T-helper 1 cell treated with Interleukin-12 subunit alpha and Interleukin-12 subunit beta and Interleukin-4 antibody, amounts not matched to agents 30 ng/mL and 1 ng/mL, for 36 hours (primary cell): ENCODE results near the gene GALNT4. TPM values are rescaled to one million over a fixed set of nuclear protein-coding genes. Genes with fewer than 3 reads are reported as not detected.

Experiments
- intact Hi-C: fragments of 100-400 bp; cut with micrococcal nuclease; formaldehyde crosslinking; loops from one replicate; pipeline ENCODE4 v1.15.1; 2024
- total RNA-seq: library from RNA; stranded (reverse); gene quantifications from 2 replicates; pipeline ENCODE4 v1.2.3, GENCODE V29; 2022

Gene GALNT4
- total RNA-seq, result 17.6 and 18.2 TPM in 2 replicates

DNA sequence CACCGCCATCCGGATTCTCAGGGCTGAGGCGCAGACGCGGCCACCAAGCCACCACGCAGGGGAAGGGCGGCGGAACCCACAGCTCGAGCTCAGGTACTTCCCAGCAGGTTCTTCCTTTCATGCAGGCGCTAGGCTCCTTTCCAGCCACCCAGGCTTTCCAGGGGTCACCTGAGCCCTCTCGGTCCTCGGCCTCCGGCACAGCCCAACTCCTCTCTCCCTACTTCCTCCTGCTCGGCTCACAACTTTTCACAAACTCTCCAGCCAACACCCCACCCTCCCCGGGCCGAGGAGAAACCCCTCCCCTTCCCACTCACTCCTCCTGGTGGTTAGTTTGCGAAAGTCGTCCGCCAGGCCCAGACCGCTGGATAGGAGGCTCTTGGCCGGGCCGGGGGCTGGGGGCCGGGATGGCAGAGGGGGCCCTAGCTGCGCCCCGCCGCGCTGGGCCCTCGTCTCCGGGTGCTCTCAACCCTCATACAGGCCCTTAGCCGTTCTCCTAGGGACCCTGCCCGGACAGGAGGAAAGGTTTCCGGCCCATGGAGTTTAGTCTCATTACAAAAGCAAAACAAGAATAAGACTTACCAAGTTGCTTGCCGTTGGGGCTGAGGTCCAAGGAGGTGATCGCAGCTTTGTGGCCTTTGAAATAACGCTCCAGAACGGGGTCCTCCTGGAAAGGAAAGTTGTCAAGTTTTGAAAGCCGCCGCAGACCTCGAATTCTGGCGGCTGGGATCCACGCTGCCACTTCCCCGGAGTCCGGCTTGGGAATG is at the start of gene GALNT4:
Gene GALNT4, minus strand, starts transcription at position 256 of the 764 bp plus-strand sequence. Its CDS starts 247 bp downstream, at position 9.
- intact Hi-C loops, result loop anchor here (1.0 to 10.0 kb wide), 10 partner anchors 9 to 1489 kb away; a partner anchor contains a TSS

DNA sequence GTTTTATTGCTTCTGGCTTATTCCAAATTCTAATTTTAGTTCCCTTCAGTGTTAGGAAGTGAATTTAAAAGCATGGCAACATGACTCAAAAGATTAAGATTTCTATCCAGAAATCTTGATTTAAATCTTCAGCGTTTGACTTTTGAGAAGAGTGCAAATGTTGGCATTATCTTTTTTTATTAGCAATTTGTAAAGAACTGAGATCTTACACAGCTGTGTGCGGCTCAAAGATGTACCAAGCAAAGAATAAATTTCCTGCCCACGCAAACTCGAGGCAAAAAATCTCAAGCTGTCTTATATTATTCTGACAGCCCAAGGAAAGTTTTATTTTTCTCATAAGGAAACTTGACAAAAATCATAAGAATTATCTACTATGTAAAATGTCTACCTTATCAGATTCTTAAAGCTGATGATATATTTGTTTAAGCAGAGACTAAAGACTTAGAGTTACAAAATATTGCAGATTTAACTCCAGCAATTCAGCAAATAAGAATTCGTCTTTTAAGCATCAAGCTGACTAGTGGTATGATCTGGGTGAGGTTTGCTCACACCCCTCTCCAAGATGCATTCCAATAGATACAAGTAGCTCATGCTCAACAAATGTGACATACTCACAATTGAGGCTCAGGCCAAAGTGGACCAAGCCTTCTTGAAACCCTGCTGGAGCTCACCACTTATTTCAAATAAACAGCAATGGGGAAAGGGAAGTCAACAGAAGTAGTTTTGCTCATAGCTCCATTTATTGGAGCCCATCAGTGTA is 48.6 kb upstream of the GALNT4 start:
- intact Hi-C loops, result no loop called here

DNA sequence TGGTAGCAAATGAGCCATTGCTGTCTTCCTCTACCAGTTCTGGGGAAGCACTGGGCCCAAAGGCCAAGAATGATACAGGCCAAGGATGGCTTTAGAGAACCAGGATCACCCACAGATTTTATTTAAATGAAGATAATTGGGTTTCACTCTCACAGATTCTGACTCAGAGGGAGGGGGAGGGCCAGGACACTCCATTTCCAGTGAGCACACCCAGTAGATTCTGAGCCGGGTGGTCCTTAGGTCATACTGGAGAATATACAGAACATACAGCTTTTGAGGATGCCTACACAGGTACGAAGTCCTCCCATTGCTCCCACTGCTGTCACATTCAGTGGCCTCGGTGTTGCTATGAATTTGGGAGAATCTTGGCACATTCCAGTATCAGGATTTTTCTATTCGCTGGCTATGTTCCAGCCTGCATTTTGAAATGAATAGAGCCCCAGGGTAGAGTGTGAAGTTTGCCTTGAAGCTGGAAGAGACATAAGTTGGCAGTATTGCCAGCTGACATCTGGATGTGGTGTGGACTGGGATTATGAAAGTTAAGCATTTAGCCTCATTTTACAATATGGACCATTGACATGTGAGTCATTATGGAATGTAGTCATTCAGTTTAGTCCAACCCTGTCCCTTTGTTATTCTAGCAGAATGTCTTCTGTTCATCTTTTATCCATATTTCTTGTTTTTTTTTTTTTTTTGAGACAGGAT is 47.0 kb upstream of the GALNT4 start:
- intact Hi-C loops, result no loop called here

DNA sequence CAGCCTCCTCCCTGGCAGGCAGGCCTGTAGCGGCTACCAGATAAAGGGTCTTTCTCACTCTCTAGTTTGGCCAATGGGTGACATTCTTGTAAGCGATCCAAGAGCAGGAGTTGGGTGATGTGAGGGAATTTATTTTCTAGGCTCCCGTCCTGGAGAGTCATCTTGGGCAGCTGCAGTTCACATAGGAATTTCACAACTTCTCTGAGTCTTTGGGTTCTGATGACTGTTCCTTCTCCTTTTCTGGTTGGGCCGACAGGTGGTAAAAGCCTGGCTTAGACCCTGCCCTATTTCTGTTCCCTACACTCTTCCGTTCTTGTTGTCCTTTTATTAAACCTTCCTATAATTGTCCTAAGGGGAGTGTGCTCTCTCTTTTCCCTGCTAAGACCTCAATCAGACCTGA is 43.9 kb upstream of the GALNT4 start:
- intact Hi-C loops, result no loop called here

DNA sequence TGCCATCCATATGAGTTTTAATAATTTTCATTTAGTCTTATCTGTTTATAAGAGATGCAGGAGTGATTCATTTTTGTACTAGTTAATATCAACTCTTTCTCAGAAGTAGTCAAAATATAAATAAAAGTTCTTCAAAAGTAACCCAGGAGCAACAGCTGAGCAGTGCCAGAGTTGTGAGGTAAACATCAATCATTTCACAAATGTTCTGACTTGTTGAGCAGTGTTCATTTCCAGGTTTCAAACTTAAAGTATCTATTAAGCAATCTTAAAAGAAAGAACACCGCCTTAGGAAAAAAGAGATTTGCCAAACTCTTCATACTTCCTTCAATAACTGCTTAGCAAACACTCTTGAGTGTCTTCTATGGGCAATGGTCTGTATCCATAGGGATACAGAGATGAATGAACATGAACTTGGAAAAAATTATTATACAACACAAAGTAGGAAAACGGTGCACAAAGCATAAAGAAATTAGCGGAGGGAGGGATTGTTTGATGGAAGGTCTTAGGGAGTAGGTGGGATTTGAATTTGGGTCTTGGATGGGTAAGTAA is 43.2 kb upstream of the GALNT4 start:
- intact Hi-C loops, result no loop called here

DNA sequence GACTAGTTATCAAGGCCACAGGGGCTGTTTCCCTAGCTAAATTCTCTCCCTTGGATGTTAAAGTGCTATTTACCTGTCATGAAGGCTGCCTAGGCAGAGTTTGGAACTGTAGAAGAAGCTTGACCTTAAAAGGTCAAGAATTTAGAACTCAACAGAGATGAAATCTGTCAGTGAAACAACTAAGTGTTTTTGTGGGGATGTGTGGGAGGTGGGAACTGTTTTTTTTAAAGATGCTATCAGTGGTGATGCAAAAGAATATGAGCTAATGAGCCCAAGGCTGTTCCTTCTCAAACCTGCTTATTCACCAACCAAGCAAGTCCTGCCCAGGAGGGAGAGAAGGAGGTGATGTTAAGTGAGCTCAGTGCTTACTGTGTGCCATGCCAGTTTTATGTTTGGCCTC is 42.0 kb upstream of the GALNT4 start:
- intact Hi-C loops, result no loop called here

DNA sequence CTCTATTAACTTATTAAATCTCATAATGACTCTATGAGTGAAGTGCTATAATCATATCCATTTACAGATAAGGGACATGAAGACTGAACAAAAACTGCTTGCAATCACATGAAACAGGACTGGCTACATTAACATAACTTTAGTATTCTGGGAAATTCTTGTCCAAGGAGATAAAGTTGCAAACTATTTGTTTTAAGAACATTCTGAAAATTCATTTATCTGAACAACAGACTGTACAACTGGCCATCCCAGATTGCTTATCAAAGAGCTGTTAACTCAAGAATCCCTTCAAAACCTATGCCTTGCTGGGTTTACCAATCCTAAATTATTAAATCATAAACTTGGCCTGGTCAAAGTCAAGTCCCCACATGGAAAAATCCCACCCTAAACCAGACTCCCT is 40.4 kb upstream of the GALNT4 start:
- intact Hi-C loops, result no loop called here

DNA sequence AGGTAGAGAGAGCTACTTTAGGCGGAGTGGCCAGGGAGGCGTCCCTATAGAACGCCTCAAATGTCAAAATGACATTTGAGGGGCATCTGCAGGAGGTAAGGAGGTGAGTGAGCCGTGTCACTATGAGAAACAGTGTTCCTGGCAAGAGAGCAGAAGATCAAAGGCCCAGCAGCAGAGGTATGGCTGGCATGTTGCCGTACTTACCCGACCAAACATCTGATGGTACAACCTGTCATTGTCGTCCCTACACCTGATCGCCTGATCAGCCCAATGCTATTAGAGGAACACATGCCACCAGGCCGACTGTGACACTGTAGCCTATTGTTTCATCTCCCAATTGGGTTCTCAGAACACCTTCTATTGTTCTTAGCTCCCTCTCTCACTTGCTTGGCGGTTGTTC is 35.2 kb upstream of the GALNT4 start:
- intact Hi-C loops, result no loop called here

DNA sequence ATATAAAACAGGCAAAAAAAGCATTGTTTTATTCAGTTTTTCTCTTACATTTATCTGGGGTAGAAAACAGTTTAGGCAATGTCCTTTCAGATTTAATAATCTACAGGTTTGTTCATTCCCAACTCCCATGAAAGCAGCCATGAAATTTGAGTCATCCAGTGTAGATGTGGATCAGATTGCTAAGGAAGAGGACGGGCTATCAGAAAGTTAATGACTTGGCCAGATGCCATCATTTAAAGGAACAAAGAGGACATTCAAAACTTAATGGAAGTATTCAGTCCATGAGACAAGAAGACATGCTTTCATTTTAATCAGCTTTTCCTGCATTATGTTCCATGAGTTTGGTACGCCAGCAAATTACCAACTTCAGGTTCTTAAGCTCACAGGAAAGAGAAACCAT is 32.4 kb upstream of the GALNT4 start:
- intact Hi-C loops, result no loop called here

DNA sequence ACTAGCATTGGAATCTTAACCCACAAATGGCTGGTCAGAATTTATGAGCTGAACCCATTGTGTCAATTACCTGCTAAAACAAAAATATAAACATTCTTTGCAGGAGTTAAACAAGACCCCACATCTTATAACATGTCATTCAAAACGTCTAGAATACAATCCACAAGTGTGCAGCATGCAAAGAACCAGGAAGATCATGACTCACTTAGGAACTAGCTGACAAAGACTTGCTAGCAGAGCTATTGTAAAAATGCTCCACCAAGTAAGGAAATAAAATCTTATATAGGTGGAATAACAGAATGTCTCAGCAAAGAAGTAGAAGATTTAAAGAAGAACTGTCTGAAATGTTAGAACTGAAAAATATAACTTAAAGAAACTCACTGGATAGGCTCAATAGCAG is 27.8 kb upstream of the GALNT4 start:
- intact Hi-C loops, result no loop called here

DNA sequence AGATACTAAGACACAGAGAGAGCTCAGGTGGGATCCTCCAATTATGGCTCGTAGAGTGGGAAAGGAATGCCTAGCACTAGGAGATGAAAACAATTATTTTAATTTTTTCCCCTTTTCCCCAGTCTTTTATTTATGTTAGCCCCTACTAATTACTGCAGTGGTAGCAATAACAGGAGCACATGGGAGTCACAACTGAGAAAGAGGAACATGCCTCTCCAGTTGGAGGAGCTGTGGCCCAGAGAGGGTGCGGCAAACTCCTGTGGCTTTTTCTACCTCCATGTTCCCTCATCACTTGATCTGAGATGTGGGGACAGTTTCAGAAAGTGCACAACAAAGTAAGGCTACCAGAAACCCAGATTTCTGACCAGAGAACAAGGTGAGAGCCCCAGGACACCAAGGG is 27.2 kb upstream of the GALNT4 start:
- intact Hi-C loops, result no loop called here

DNA sequence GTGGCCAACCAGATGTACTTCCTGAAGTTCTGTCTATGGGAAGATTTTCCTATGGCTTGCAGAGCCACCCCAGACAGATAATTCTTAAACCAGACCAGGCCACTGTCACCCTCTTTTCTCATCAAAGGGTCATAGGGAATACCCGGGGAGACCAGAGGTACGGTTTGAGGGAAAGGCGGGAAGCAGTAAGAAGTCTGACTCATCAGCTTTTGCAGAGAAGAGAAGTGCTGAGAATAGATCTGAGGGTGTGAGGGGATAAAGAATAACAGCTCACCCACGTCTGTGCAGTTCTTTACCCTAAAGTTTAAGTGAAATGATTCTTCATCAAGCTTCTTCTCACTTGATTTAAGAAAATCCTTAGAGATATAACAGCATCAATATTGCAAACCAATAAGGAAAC is 22.5 kb upstream of the GALNT4 start:
- intact Hi-C loops, result no loop called here

DNA sequence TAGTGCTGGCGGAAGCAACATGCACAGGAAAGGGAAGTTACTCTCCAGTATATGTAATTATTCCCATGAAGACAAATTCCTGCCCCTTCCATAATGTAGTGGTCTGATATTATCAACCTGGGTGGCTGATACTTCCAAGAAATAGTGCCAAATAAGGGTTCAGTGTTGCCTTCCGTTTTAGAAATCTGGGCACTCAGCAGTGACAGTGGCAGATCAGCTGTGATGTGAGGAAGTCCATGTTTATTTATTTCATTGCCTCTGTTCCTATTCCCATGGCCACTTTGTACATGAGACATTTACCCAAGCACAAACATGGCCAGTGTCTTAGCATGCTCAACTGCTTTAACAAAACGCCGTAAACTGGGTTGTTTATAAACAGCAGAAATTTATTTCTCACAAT is 21.6 kb upstream of the GALNT4 start:
- intact Hi-C loops, result no loop called here

DNA sequence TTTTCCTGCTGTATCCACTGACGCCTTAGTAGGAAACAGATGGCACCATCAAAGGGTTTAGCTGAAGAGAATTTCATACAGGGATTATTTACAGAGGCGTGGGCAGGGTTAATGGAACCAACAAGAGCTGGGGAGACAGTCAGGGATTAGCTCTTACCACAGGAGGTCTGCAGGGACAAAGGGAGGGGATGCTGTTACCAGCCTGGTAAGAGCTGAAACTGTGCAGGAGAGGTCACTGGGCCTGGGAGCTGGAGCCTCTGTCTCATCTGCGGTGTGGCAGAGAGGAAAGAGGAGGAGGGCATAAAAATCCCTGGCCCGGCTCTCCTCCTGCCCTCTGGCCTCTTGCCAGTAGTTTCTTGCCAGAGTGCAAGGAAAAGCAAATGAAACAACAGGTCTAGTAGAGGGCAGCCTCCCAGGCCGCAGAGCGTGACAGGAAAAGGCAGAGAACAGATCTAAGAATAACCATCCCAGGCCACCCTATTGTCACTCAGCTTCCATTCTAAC is 20.1 kb upstream of the GALNT4 start:
- intact Hi-C loops, result no loop called here

DNA sequence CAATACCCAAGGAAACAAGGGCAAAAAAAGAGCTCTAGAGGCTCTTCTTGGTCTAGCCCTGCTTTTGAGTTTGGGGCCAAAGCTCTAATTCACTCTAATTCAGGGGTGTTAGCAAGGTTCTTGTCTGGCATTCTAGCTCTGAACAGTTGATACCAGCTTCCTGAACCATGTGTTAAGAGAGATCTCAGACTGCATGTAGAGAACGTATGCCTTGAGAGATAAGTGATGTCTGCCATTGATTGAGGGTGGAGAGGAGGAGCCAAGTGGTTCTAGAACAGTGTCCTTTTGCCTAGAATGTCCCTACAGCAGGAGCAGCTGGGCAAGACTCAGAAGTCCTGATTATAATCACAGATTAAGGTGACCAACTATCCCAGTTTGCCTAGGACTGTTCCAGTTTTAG is 19.4 kb upstream of the GALNT4 start:
- intact Hi-C loops, result no loop called here

DNA sequence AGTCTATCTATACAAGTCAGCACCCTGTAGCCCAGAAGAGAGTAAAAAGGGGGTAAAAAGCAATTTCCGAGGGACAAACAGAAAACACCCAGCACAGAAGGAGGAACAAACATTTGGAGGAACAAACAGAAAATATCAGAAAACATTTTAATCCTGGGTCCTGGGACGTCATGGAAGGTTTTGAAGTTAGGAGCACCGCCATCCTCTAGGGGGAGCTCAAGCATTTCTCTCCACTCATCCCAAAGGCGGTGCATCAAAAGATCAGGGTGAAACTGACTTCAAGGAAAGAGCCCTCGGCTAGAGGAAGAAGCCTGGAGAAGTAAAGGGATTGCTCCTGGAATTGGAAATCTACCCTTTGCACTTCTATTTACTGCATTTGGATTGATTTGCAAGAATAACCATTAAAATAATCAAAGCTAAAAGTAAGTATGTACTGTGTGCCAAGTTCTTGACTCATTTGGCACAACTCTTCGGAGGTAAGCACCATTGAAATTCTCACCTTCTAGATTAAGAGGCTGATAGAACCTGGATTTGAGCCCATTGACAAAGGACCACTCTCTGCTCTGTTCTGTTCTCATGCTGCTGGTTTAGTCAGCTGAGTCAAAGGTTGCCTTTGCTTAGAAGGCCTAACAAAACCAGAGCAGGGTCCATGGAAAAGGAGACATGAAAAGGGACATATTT is 18.5 kb upstream of the GALNT4 start:
- intact Hi-C loops, result loop anchor here (1.0 to 2.0 kb wide), 9 partner anchors 164 to 1416 kb away; no protein-coding TSS in a partner anchor

DNA sequence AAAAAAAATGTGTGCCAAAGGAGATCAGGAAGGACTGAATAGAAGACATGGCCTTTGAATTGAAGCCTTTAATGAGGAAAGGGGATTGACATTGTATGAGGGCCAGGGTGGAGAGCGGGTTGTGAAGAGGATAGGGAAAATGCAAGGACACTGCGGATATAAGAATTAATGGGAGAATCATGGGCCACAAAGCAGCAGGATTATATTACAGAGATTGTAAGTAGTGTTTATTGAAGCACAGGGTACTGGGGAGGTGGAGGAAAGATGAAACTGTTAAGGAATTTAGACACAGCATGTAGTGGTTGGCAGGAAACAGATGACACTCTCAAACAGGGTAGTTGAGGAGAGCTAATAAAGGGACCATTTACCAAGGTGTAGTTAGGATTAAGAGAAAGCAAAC is 17.6 kb upstream of the GALNT4 start:
- intact Hi-C loops, result loop anchor here (2.0 kb wide), 3 partner anchors 165 to 1367 kb away; no protein-coding TSS in a partner anchor

DNA sequence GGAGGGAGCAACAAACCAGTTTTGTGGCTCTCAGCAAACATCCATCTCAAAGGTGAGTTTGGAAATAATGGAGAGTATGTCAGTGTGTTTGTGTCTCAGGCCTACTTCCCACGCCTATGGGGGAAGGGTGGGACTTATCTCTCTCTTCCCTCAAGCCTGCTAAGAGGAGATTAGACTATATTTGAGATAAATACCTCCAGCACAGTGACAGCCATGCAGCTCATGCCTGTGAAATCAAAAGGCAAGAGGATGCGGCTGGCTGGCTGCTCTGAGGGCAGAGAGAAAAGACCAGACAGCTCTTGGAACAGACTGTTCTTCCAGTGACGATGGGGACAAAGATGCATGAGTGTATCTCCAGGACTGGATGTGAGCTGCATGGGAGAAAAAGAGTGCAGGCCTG is 16.0 kb upstream of the GALNT4 start:
- intact Hi-C loops, result no loop called here

DNA sequence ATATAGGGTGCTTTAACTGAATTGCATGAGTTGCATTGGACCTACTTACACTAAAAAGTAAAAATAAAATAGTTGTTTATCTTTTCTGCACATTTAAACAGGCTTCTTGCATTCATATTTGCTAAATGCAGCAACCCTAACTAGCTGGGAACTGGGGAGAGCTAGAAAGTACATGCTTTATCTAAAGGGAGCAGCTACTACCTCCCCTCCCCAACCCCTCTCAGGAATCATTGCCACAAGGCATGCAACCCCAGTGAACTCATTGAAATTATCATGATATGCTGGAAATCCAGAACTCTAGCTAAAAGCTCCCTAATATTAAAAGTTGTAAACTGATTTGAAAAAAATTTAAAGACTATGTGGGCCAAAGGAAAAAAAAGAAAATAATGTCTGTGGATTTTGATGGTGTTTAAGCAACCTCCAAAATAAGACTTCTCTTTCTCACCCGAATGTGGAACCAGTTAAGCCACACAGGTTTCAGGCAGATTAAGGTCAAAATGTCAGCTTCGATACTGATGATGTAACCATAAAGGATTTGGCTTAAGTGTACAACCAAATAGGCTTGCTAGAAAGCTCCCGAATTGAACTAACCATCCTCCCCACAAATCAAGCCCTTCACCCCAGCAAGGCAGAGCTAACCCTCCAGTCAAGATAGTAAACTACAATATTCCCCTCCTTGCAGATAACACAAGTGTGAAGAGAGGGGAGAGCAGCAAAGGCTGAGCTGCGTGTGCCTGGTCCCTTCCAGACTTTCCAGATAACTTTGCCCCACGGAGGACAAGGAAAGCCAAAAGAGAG is 15.0 kb upstream of the GALNT4 start:
- intact Hi-C loops, result no loop called here

DNA sequence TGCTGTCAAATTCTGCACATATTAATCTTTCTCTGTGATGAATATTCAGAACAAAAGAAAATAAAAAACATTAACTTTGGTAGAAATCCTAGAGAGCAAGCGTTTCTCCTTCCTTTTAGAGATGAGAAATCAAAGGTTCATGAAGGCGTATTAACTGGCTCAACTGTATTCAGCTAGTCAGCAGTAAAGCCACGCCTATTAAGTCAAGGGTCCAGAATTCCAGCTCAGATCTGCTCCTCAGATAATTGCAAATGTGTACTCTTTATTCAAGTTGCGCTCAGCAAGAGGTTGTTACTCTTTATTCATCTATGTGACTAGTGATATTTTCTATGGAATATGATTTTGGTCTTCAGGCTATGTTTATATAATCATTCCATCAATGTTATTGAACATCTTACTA is 14.3 kb upstream of the GALNT4 start:
- intact Hi-C loops, result no loop called here
